Astrocyte (in vitro differentiated cells and primary cell): ENCODE data around the gene TFE3. TPM values are rescaled to one million over a fixed set of nuclear protein-coding genes. Genes with fewer than 3 reads are reported as not detected.

Source experiments
- DNase-seq: peaks from one replicate; pipeline ENCODE4 v3.0.0-alpha.2; 2010; ENCODE audit warnings: low read depth
- FAIRE-seq: peaks from 2 replicates; lab custom pipeline; 2011; peaks lifted over from hg19 to GRCh38; lab: Jason Lieb, UNC
- H2AFZ ChIP-seq: 2 replicates; pipeline ENCODE4 v1.6.0; 2012; ENCODE audit warnings: low read depth, low read length, inconsistent platforms
- H3K27ac ChIP-seq: 2 replicates; pipeline ENCODE4 v1.5.1; 2011; ENCODE audit warnings: low read depth, low read length, inconsistent platforms
- H3K27me3 ChIP-seq: 2 replicates; pipeline ENCODE4 v1.6.0; 2011; ENCODE audit warnings: low read length, inconsistent platforms; ENCODE audit not compliant: insufficient read depth
- H3K36me3 ChIP-seq: 2 replicates; pipeline ENCODE4 v1.5.1; 2011; ENCODE audit warnings: low read length, inconsistent platforms; ENCODE audit not compliant: insufficient read depth
- H3K4me1 ChIP-seq: 2 replicates; pipeline ENCODE4 v1.5.1; 2011; ENCODE audit warnings: low read length, inconsistent platforms; ENCODE audit not compliant: insufficient read depth
- H3K4me2 ChIP-seq: 2 replicates; pipeline ENCODE4 v1.6.0; 2012; ENCODE audit warnings: low read length, inconsistent platforms
- H3K4me3 ChIP-seq: 2 replicates; pipeline ENCODE4 v1.5.1; 2011; ENCODE audit warnings: low read depth, mild to moderate bottlenecking, low read length, inconsistent platforms; ENCODE audit not compliant: insufficient read depth
- H3K79me2 ChIP-seq: 2 replicates; pipeline ENCODE4 v1.6.0; 2012; ENCODE audit warnings: mild to moderate bottlenecking, low read length, inconsistent platforms; ENCODE audit not compliant: insufficient read depth
- H3K9ac ChIP-seq: 2 replicates; pipeline ENCODE4 v1.6.0; 2012; ENCODE audit warnings: mild to moderate bottlenecking, low read length, inconsistent platforms
- H3K9me3 ChIP-seq: 2 replicates; pipeline ENCODE4 v1.5.1; 2012; ENCODE audit warnings: low read depth, mild to moderate bottlenecking, low read length, inconsistent platforms; ENCODE audit not compliant: insufficient read depth
- H4K20me1 ChIP-seq: 2 replicates; pipeline ENCODE4 v1.6.0; 2012; ENCODE audit warnings: low read length, inconsistent platforms; ENCODE audit not compliant: insufficient read depth
- H3K27ac Mint-ChIP-seq: one replicate; pipeline ENCODE4 v1.8.0; 2021; ENCODE audit warnings: mild to moderate bottlenecking, mixed read lengths; ENCODE audit not compliant: unreplicated experiment
- H3K27me3 Mint-ChIP-seq: one replicate; pipeline ENCODE4 v1.8.0; 2021; ENCODE audit warnings: low read depth, mixed read lengths; ENCODE audit not compliant: unreplicated experiment
- H3K36me3 Mint-ChIP-seq: one replicate; pipeline ENCODE4 v1.8.0; 2021; ENCODE audit warnings: low read depth, mixed read lengths; ENCODE audit not compliant: unreplicated experiment
- H3K4me1 Mint-ChIP-seq: one replicate; pipeline ENCODE4 v1.8.0; 2021; ENCODE audit warnings: low read depth, mixed read lengths; ENCODE audit not compliant: unreplicated experiment
- H3K4me3 Mint-ChIP-seq: one replicate; pipeline ENCODE4 v1.8.0; 2021; ENCODE audit warnings: mild to moderate bottlenecking, moderate library complexity, mixed read lengths; ENCODE audit not compliant: unreplicated experiment
- H3K9me3 Mint-ChIP-seq: one replicate; pipeline ENCODE4 v1.8.0; 2021; ENCODE audit warnings: mild to moderate bottlenecking, mixed read lengths; ENCODE audit not compliant: unreplicated experiment
- CTCF ChIP-seq: IDR thresholded peaks from 2 replicates; pipeline ENCODE4 v1.5.1; 2011; ENCODE audit warnings: low read depth, mild to moderate bottlenecking, inconsistent platforms, low read length, moderate library complexity; ENCODE audit not compliant: insufficient read depth
- EZH2 ChIP-seq: IDR thresholded peaks from 2 replicates; pipeline ENCODE4 v1.6.1; 2012; ENCODE audit warnings: mild to moderate bottlenecking, low read length, inconsistent platforms; ENCODE audit not compliant: insufficient read depth
- total RNA-seq: library from RNA; stranded (reverse); gene quantifications from 2 replicates; pipeline ENCODE4 v1.2.1, GENCODE V29; 2021

TFE3 gene
- total RNA-seq, 1 donor from 2014 or later, result 53.4 TPM

DNA sequence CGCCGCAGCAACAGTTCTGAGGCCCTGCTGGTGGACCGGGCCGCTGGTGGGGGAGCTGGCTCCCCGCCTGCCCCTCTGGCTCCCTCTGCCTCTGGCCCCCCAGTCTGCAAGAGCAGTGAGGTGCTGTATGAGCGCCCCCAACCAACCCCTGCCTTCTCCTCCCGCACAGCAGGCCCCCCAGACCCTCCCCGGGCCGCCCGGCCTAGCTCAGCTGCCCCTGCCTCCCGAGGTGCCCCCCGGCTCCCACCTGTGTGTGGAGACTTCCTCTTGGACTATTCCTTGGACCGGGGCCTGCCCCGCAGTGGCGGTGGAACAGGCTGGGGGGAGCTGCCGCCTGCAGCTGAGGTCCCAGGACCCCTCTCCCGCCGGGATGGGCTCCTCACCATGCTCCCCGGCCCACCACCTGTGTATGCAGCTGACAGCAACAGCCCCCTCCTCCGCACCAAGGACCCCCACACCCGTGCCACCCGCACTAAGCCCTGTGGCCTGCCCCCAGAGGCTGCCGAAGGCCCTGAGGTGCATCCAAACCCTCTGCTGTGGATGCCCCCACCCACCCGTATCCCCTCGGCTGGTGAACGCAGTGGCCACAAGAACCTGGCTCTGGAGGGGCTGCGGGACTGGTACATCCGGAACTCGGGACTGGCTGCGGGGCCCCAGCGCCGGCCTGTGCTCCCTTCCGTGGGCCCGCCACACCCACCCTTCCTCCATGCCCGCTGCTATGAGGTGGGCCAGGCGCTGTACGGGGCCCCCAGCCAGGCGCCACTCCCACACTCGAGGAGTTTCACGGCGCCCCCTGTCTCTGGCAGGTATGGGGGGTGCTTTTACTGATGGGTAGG, 24.3 kb upstream of the TFE3 start:
- Histone ChIP-seq H3K4me3 (no peak overlapping the region), H3K79me2 (peaks cover 14% of the 10 kb centered on the region), H3K27me3 (no peaks in the 10 kb centered on the region), H4K20me1 (peaks cover 11% of the 10 kb centered on the region), H3K9ac (no peak overlapping the region), H3K4me1 (peaks cover 5% of the 10 kb centered on the region), H3K9me3 (no peaks in the 10 kb centered on the region), H3K27ac (no peak overlapping the region), H3K36me3 (no peaks in the 10 kb centered on the region), H3K4me2 (no peak overlapping the region), H2AFZ (no peak overlapping the region)
- FAIRE-seq, result no peak
- H3K36me3 Mint-ChIP-seq, result peaks cover 2% of the 10 kb centered on the region
- no peaks in the 10 kb centered on the region for H3K27me3 Mint-ChIP-seq
- H3K4me1 Mint-ChIP-seq, result no peaks in the 10 kb centered on the region
- H3K9me3 Mint-ChIP-seq, result no peaks in the 10 kb centered on the region
- no peak for TF ChIP-seq EZH2
- TF ChIP-seq CTCF, result no peak
- no peak for DNase-seq
- no peak overlapping the region for H3K4me3 Mint-ChIP-seq
- H3K27ac Mint-ChIP-seq, result no peak overlapping the region

DNA sequence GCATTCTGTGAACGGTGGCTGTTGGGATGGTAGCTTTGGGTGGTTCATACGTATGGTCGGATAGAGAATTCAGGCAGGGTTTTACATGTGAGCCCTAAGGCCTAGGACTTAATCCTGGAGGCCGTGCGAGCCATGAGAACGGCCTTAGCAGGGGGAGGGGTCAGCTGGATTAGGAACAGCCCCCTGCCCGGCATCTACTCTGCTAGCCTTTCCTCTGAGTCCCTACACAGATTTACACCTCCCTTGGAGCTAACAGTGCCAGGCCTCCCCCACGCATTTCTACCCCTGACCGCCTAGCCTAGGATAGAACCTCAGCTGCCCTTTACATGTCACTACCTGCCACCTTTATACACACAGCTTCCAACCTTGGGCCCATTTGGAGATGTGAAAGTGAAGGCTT, 23.5 kb upstream of the TFE3 start:
- Histone ChIP-seq H3K36me3 (no peaks in the 10 kb centered on the region), H3K4me2 (no peak overlapping the region), H3K27me3 (no peaks in the 10 kb centered on the region), H3K79me2 (peaks cover 7% of the 10 kb centered on the region), H2AFZ (no peak overlapping the region), H3K9ac (no peak overlapping the region), H4K20me1 (peaks cover 10% of the 10 kb centered on the region), H3K27ac (no peak overlapping the region), H3K4me1 (peaks cover 1% of the 10 kb centered on the region), H3K4me3 (no peak overlapping the region), H3K9me3 (no peaks in the 10 kb centered on the region)
- Mint-ChIP-seq H3K4me1 (no peaks in the 10 kb centered on the region), H3K9me3 (no peaks in the 10 kb centered on the region), H3K4me3 (no peak overlapping the region), H3K27me3 (no peaks in the 10 kb centered on the region), H3K36me3 (peaks cover 2% of the 10 kb centered on the region), H3K27ac (no peak overlapping the region)
- TF ChIP-seq CTCF (no peak), EZH2 (no peak)
- no peak for DNase-seq
- no peak for FAIRE-seq

- peak; percentile 49 for FAIRE-seq
- peak overlapping the region; percentile 58 for H3K27ac Mint-ChIP-seq
These were observed 23.1 kb upstream of the TFE3 start for GRCh38 chrX:49066278-49066677.

More at GRCh38 chrX:49066278-49066677, 23.1 kb upstream of the TFE3 start:
- Histone ChIP-seq H3K4me1 (no peaks in the 10 kb centered on the region), H3K9ac (no peak overlapping the region), H3K27ac (no peak overlapping the region), H2AFZ (no peak overlapping the region), H4K20me1 (peaks cover 6% of the 10 kb centered on the region), H3K79me2 (peaks cover 3% of the 10 kb centered on the region), H3K27me3 (no peaks in the 10 kb centered on the region), H3K9me3 (no peaks in the 10 kb centered on the region), H3K4me3 (no peak overlapping the region), H3K36me3 (no peaks in the 10 kb centered on the region), H3K4me2 (no peak overlapping the region)
- Mint-ChIP-seq H3K9me3 (no peaks in the 10 kb centered on the region), H3K4me1 (no peaks in the 10 kb centered on the region), H3K36me3 (peaks cover under 1% of the 10 kb centered on the region), H3K27me3 (no peaks in the 10 kb centered on the region), H3K4me3 (no peak overlapping the region)
- DNase-seq, result no peak
- no peak for TF ChIP-seq CTCF
- no peak for TF ChIP-seq EZH2
